ENCODE results near the gene GIMAP7.
"Not testable (repeated sequence)": the region's sequence is repeated elsewhere in the genome, so short reads cannot be mapped to it uniquely, and the experiment has no call there.

The GIMAP7 gene

GRCh38 chr7:150511048-150511447 lies 3.6 kb upstream of the GIMAP7 start:
- in situ Hi-C loops (cut with HindIII; ENCODE audit: low sequenced_read_pairs), result no loop called here
- DNase-seq (ENCODE audit: low read depth, low spot score), result no peak
- no peak overlapping the region for H3K4me3 ChIP-seq (ENCODE audit: low read depth, low read length)
- TF ChIP-seq, protein P1, sequence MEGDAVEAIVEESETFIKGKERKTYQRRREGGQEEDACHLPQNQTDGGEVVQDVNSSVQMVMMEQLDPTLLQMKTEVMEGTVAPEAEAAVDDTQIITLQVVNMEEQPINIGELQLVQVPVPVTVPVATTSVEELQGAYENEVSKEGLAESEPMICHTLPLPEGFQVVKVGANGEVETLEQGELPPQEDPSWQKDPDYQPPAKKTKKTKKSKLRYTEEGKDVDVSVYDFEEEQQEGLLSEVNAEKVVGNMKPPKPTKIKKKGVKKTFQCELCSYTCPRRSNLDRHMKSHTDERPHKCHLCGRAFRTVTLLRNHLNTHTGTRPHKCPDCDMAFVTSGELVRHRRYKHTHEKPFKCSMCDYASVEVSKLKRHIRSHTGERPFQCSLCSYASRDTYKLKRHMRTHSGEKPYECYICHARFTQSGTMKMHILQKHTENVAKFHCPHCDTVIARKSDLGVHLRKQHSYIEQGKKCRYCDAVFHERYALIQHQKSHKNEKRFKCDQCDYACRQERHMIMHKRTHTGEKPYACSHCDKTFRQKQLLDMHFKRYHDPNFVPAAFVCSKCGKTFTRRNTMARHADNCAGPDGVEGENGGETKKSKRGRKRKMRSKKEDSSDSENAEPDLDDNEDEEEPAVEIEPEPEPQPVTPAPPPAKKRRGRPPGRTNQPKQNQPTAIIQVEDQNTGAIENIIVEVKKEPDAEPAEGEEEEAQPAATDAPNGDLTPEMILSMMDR (IDR thresholded peaks at IDR 0.05; ENCODE audit: low read depth, low read length), result no peak

DNA sequence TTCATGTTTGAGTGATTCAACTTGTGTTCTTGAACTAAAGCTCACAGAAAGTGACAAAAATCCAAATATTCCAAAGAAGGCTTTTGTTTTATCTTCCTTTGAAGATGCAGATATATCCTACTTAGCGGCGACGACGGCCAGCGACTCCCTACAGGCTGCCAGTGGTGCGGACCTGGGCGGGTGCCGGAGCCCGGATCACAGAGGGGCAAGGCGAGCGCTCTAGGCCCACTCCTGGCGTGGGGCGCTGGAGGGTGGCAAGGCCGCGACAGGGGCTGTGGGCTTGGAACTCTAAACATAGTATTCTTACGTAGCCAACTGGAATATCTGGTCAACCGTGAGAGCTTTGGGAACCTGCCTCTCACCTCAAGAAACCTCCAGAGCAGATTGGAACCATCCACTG lies 914 bp upstream of the GIMAP7 start:
- no peak for DNase-seq (ENCODE audit: low read depth, low spot score)
- TF ChIP-seq, protein P1 (IDR thresholded peaks at IDR 0.05; ENCODE audit: low read depth, low read length), result no peak
- no peak overlapping the region for H3K4me3 ChIP-seq (ENCODE audit: low read depth, low read length)
- in situ Hi-C loops (cut with HindIII; ENCODE audit: low sequenced_read_pairs), result no loop called here

- in situ Hi-C loops (cut with HindIII; ENCODE audit: low sequenced_read_pairs), result no loop called here
- no peak overlapping the region for H3K4me3 ChIP-seq (ENCODE audit: low read depth, low read length)
- TF ChIP-seq, protein P1 (IDR thresholded peaks at IDR 0.05; ENCODE audit: low read depth, low read length), result no peak
These were observed 826 bp downstream of the GIMAP7 start for GRCh38 chr7:150515248-150516147.

GRCh38 chr7:150516956-150517745 lies 2.5 kb downstream of the GIMAP7 start:
- no peak for DNase-seq (ENCODE audit: low read depth, low spot score)
- TF ChIP-seq, protein P1 (IDR thresholded peaks at IDR 0.05; ENCODE audit: low read depth, low read length), result no peak
- in situ Hi-C loops (cut with HindIII; ENCODE audit: low sequenced_read_pairs), result no loop called here
- no peak overlapping the region for H3K4me3 ChIP-seq (ENCODE audit: low read depth, low read length)

More at GRCh38 chr7:150515248-150516147, 826 bp downstream of the GIMAP7 start:
- no peak for DNase-seq (ENCODE audit: low read depth, low spot score)

- TF ChIP-seq, protein P1 (IDR thresholded peaks at IDR 0.05; ENCODE audit: low read depth, low read length), result no peak
- in situ Hi-C loops (cut with HindIII; ENCODE audit: low sequenced_read_pairs), result no loop called here
These were observed 4.6 kb downstream of the GIMAP7 start for GRCh38 chr7:150519310-150519709.

DNA sequence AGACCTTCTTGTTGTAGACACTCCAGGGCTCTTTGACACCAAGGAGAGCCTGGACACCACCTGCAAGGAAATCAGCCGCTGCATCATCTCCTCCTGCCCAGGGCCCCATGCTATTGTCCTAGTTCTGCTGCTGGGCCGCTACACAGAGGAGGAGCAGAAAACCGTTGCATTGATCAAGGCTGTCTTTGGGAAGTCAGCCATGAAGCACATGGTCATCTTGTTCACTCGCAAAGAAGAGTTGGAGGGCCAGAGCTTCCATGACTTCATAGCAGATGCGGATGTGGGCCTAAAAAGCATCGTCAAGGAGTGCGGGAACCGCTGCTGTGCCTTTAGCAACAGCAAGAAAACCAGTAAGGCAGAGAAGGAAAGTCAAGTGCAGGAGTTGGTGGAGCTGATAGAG lies 5.5 kb downstream of the GIMAP7 start:
- no peak for DNase-seq (ENCODE audit: low read depth, low spot score)
- in situ Hi-C loops (cut with HindIII; ENCODE audit: low sequenced_read_pairs), result no loop called here
- H3K4me3 ChIP-seq (ENCODE audit: low read depth, low read length), result no peak overlapping the region
- TF ChIP-seq, protein P1 (IDR thresholded peaks at IDR 0.05; ENCODE audit: low read depth, low read length), result no peak

More at GRCh38 chr7:150519310-150519709, 4.6 kb downstream of the GIMAP7 start:
- DNase-seq (ENCODE audit: low read depth, low spot score), result no peak
- H3K4me3 ChIP-seq (ENCODE audit: low read depth, low read length), result no peak overlapping the region

DNA sequence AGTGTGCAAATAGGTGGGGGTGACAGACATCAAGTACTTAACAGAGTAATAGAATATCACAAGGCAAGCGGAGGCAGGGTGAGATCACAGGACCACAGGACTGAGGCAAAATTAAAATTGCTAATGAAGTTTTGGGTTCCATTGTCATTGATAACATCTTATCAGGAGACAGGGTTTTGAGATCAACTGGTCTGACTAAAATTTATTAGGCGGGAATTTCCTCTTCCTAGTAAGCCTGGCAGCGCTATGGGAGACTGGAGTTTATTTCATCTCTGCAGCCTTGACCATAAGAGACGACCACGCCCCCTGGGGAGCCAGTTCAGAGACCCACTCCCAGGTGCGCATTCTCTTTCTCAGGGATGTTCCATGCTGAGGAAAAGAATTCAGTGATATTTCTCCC lies 8.3 kb downstream of the GIMAP7 start:
- in situ Hi-C loops (cut with HindIII; ENCODE audit: low sequenced_read_pairs); H3K4me3 ChIP-seq (ENCODE audit: low read depth, low read length); DNase-seq (ENCODE audit: low read depth, low spot score): not testable (repeated sequence)

Measured in astrocyte of the spinal cord (primary cell).